ENCODE measurements around the gene TLR2.

Gene TLR2

GRCh38 chr4:153722036-153722435 is 38.0 kb downstream of the TLR2 start:
- Histone ChIP-seq H3K79me2 (ENCODE audit: insufficient read depth, low read length) (no peaks in the 10 kb centered on the region), H3K36me3 (ENCODE audit: insufficient read depth, low read length) (no peaks in the 10 kb centered on the region), H3K9me3 (ENCODE audit: insufficient read depth, low read depth, low read length) (no peaks in the 10 kb centered on the region), H3K9me2 (replicated peaks; ENCODE audit: low read depth, low read length) (no peaks in the 10 kb centered on the region), H3K4me3 (ENCODE audit: low read length, poor library complexity, severe bottlenecking) (no peak overlapping the region), H4K20me1 (ENCODE audit: insufficient read depth, low read length, poor library complexity, severe bottlenecking) (no peaks in the 10 kb centered on the region), H3K4me2 (ENCODE audit: low read depth, low read length, poor library complexity, severe bottlenecking) (no peak overlapping the region), H3F3A (ENCODE audit: low read depth) (no peaks in the 10 kb centered on the region), H3K4me1 (ENCODE audit: insufficient read depth, low read length, poor library complexity, severe bottlenecking) (peaks cover 8% of the 10 kb centered on the region), H3K9ac (ENCODE audit: low read depth, low read length, poor library complexity, severe bottlenecking) (no peak overlapping the region), H2AFZ (ENCODE audit: low read length) (no peak overlapping the region), H3K27me3 (ENCODE audit: insufficient read depth, low read length, poor library complexity, severe bottlenecking) (no peaks in the 10 kb centered on the region)
- TF ChIP-seq EZH2phosphoT487 (IDR thresholded peaks at IDR 0.05; ENCODE audit: borderline replicate concordance) (no peak), CTCF (conservative IDR thresholded peaks at IDR 0.05; ENCODE audit: low read length) (no peak)

DNA sequence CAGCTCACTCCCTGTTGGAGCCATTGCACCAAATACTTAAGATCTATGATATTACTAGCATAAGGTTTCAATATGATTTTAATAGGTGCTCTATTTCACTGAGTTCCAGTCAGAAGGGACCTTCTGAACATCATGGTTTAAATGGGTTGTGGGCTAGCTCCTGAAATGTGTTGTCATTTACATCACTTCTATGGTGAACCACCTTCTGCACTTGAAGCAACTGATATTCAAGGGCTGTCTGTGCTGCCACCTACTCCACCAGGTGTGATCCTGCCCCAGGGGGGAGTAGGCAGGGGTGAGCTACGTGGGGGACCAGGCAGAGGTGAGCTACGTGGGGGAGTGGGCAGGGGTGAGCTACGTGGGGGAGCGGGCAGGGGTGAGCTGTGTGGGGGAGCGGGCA is 40.5 kb downstream of the TLR2 start:
- Histone ChIP-seq H2AFZ (ENCODE audit: low read length) (no peak overlapping the region), H4K20me1 (ENCODE audit: insufficient read depth, low read length, poor library complexity, severe bottlenecking) (no peaks in the 10 kb centered on the region), H3K36me3 (ENCODE audit: insufficient read depth, low read length) (no peaks in the 10 kb centered on the region), H3K4me2 (ENCODE audit: low read depth, low read length, poor library complexity, severe bottlenecking) (no peak overlapping the region), H3K9me3 (ENCODE audit: insufficient read depth, low read depth, low read length) (no peaks in the 10 kb centered on the region), H3K4me3 (ENCODE audit: low read length, poor library complexity, severe bottlenecking) (no peak overlapping the region), H3K27me3 (ENCODE audit: insufficient read depth, low read length, poor library complexity, severe bottlenecking) (no peaks in the 10 kb centered on the region), H3K9me2 (replicated peaks; ENCODE audit: low read depth, low read length) (no peaks in the 10 kb centered on the region), H3K9ac (ENCODE audit: low read depth, low read length, poor library complexity, severe bottlenecking) (no peak overlapping the region), H3K4me1 (ENCODE audit: insufficient read depth, low read length, poor library complexity, severe bottlenecking) (peaks cover 8% of the 10 kb centered on the region), H3K79me2 (ENCODE audit: insufficient read depth, low read length) (no peaks in the 10 kb centered on the region), H3F3A (ENCODE audit: low read depth) (no peaks in the 10 kb centered on the region)
- TF ChIP-seq CTCF (conservative IDR thresholded peaks at IDR 0.05; ENCODE audit: low read length) (no peak), EZH2phosphoT487 (IDR thresholded peaks at IDR 0.05; ENCODE audit: borderline replicate concordance) (no peak)

DNA sequence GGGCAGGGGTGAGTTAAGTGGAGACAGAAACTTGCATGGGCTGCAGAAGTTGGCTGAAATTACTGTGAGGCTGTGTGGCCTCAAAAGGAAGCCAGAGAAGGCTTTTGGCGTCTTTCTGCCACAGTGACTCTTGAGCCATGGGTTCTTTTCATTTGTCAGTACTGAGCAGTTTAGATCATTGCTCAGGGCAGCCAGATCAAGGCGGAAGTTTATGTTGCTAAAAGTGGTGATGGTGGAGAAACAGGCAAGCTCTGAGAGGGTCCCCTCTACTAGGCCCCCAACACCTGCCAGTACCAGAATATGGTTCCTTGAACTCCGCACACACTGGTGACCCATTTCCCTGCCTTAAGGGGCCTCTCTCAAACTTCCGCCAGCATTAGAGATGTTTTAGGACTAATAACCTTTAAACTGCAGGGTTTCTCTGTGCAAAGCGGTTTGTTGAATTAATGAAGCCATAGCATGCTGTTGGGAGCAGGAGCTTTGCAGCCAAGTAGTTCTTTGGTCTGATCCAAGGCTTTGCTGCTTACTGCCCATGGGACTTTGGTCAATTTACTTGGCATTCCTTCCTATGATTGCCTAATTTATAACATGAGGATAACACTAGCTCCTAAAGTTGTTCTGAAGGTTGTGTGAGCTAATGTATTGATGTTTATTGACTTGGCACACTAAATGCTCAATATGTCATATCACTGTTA is 41.2 kb downstream of the TLR2 start:
- Histone ChIP-seq H3F3A (ENCODE audit: low read depth) (no peaks in the 10 kb centered on the region), H3K4me1 (ENCODE audit: insufficient read depth, low read length, poor library complexity, severe bottlenecking) (peaks cover 8% of the 10 kb centered on the region), H3K27me3 (ENCODE audit: insufficient read depth, low read length, poor library complexity, severe bottlenecking) (no peaks in the 10 kb centered on the region), H3K4me2 (ENCODE audit: low read depth, low read length, poor library complexity, severe bottlenecking) (no peak overlapping the region), H2AFZ (ENCODE audit: low read length) (no peak overlapping the region), H3K9ac (ENCODE audit: low read depth, low read length, poor library complexity, severe bottlenecking) (no peak overlapping the region), H3K9me3 (ENCODE audit: insufficient read depth, low read depth, low read length) (no peaks in the 10 kb centered on the region), H3K79me2 (ENCODE audit: insufficient read depth, low read length) (no peaks in the 10 kb centered on the region), H3K4me3 (ENCODE audit: low read length, poor library complexity, severe bottlenecking) (no peak overlapping the region), H3K9me2 (replicated peaks; ENCODE audit: low read depth, low read length) (no peaks in the 10 kb centered on the region), H4K20me1 (ENCODE audit: insufficient read depth, low read length, poor library complexity, severe bottlenecking) (no peaks in the 10 kb centered on the region), H3K36me3 (ENCODE audit: insufficient read depth, low read length) (no peaks in the 10 kb centered on the region)
- TF ChIP-seq EZH2phosphoT487 (IDR thresholded peaks at IDR 0.05; ENCODE audit: borderline replicate concordance) (no peak), CTCF (conservative IDR thresholded peaks at IDR 0.05; ENCODE audit: low read length) (no peak)

Data from Loucy (cell line).